GM12873 (cell line): ENCODE data around the gene MSMP.

Source experiments
- CTCF ChIP-seq: IDR thresholded peaks from 2 replicates; pipeline ENCODE4 v1.5.1; 2012; ENCODE audit warnings: low read depth, mild to moderate bottlenecking, moderate library complexity, low read length, control low read depth; ENCODE audit not compliant: insufficient read depth; ENCODE audit errors: missing control alignments

The MSMP gene

GRCh38 chr9:35792826-35793225 lies 38.8 kb upstream of the MSMP start:
- TF ChIP-seq CTCF, result no peak

GRCh38 chr9:35792024-35792813 lies 38.1 kb upstream of the MSMP start:
- no peak for TF ChIP-seq CTCF

GRCh38 chr9:35791297-35791921 lies 37.3 kb upstream of the MSMP start, which contains the start of gene NPR2:
NPR2 (plus strand) TSS chr9:35791591; CDS start chr9:35792409, 818 bp downstream.
- TF ChIP-seq CTCF, result no peak

GRCh38 chr9:35790385-35791296 lies 36.6 kb upstream of the MSMP start:
- peak; percentile 88 for TF ChIP-seq CTCF

GRCh38 chr9:35790025-35790384 lies 35.9 kb upstream of the MSMP start:
- TF ChIP-seq CTCF, result no peak

- no peak for TF ChIP-seq CTCF
Measured at GRCh38 chr9:35789541-35789940, 35.5 kb upstream of the MSMP start.

- no peak for TF ChIP-seq CTCF
Measured at GRCh38 chr9:35783418-35783817, 29.3 kb upstream of the MSMP start.
